ENCODE results near the gene IGF2R.

GRCh38 chr6:160043784-160044183 lies 74.9 kb downstream of the IGF2R start:
- TF ChIP-seq ZNF384 (IDR thresholded peaks at IDR 0.05) (no peak), NFRKB (IDR thresholded peaks at IDR 0.05) (no peak), SP1 (IDR thresholded peaks at IDR 0.05) (no peak), BHLHE40 (IDR thresholded peaks at IDR 0.05; ENCODE audit: borderline replicate concordance) (no peak)

All from HEK293T (cell line).